Measurements from ENCODE around the gene DPPA2. TPM values are rescaled to one million over a fixed set of nuclear protein-coding genes. Genes with fewer than 3 reads are reported as not detected.

The DPPA2 gene
- total RNA-seq, 1 donor from 2014 or later, result 1.1 TPM

DNA sequence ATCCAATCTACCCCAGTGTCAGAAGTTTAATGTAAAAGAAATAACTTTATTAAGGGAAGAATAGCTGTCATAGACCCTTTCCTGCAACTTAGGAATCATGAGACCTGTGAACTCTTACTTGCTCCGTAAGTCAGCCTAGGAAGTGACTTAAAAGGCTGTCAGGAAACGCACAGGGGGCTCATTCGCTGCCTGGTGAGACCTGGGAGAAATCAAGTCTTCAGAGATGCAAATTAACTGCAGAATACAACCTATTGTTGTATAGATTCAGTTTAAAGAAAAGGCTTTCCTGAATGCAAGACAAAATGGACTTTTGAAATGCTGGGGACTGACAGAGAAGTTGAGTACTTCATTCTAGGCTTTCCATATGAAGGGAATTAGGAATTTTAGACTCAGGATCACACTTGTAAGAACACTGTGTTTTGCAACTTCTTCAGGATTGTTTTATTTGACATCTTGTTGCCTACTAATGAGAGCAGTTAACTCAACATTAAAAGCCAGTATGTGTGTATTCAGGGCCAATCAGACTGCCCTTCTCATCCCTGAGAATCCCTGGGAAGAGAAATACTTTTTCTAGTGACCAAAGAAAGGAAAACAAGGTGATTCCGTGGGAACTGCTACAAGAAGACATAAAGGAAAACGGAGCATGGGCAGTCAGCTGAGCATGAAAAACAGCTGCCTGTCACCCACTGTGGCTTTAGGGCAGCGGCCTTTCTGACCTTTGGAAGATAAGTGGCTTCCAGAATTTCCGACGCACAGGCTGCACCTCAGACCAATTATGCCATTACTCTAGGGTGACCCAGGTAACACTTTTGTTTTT is 39.5 kb upstream of the DPPA2 start:
- peak overlapping the region; percentile 85 for H3K4me3 Mint-ChIP-seq
- H3K27me3 Mint-ChIP-seq (ENCODE audit: low read depth), result no peaks in the 10 kb centered on the region
- TF ChIP-seq, protein P1, sequence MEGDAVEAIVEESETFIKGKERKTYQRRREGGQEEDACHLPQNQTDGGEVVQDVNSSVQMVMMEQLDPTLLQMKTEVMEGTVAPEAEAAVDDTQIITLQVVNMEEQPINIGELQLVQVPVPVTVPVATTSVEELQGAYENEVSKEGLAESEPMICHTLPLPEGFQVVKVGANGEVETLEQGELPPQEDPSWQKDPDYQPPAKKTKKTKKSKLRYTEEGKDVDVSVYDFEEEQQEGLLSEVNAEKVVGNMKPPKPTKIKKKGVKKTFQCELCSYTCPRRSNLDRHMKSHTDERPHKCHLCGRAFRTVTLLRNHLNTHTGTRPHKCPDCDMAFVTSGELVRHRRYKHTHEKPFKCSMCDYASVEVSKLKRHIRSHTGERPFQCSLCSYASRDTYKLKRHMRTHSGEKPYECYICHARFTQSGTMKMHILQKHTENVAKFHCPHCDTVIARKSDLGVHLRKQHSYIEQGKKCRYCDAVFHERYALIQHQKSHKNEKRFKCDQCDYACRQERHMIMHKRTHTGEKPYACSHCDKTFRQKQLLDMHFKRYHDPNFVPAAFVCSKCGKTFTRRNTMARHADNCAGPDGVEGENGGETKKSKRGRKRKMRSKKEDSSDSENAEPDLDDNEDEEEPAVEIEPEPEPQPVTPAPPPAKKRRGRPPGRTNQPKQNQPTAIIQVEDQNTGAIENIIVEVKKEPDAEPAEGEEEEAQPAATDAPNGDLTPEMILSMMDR (conservative IDR thresholded peaks at IDR 0.05), result no peak
- H3K36me3 Mint-ChIP-seq (ENCODE audit: low read depth), result no peaks in the 10 kb centered on the region
- H3K9me3 Mint-ChIP-seq, result no peaks in the 10 kb centered on the region
- peak overlapping the region; percentile 53 for H3K27ac Mint-ChIP-seq (ENCODE audit: unreplicated experiment)
- peaks cover 56% of the 10 kb centered on the region for H3K4me1 Mint-ChIP-seq
- DNase-seq (ENCODE audit: low read depth, low spot score), result no peak

DNA sequence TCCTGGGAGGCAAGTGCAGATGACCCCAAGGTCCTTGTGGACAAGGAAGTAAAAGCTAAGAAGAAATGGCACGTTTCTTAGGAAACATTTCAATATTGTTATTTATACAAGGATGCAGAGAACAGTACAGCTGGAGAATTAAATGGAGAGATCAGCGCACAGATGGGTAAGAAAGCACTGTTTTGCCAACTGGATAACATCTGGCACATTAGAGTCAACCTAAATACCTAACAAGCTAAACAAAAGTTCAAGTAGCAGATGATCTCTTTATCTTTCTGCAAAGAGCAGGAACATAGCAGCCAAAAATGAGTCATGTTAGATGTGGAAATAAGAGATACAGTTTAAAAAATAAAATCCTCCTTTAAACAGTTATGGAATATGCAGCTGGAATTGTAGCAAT is 36.7 kb upstream of the DPPA2 start:
- Mint-ChIP-seq H3K36me3 (ENCODE audit: low read depth) (no peaks in the 10 kb centered on the region), H3K27me3 (ENCODE audit: low read depth) (no peaks in the 10 kb centered on the region), H3K4me3 (peak overlapping the region; percentile 13), H3K4me1 (peaks cover 77% of the 10 kb centered on the region), H3K9me3 (no peaks in the 10 kb centered on the region), H3K27ac (ENCODE audit: unreplicated experiment) (no peak overlapping the region)
- no peak for DNase-seq (ENCODE audit: low read depth, low spot score)
- TF ChIP-seq, protein P1 (conservative IDR thresholded peaks at IDR 0.05), result no peak

DNA sequence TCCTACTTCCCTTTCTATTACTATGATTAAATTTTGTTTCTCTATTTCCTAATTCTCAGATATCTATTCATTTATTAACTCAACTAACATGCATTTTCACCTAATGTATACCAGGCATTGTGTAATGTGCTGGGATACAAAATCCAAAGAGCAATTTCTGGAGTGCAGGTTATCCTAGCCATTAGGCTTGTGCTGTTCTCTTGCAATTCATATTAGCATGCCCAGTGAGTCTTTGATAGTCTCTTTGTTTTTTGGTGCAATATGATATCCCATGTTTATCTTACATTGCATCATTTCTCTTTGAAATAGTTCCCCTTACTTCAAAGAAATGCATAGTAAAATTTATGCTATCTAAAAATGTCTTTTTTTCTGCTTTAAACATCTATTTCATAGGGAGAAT is 34.9 kb upstream of the DPPA2 start:
- peaks cover 67% of the 10 kb centered on the region for H3K4me1 Mint-ChIP-seq

DNA sequence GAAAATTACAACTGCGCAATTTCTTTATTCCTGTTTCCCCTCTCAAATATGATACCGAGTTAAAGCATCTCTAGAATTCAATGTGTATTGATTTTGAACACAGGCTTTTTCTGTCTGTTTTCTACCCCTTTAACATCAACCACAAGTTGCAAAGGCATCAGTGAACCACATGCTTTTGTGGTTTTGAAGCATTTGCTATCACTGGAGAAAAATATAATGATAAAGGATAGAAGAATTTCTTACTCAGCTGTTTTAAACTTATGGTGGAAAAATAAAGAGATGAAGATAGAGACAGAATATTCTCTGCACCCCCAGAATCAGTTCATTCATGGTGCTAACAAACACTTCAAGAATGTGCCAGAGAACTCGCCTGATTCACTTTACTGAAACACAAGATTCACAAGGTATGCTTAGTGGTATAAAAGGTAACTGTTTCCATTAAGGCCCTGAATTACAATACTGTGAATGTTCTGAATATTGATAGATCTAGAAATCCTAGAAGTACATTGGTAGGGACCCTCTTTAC is 30.5 kb upstream of the DPPA2 start:
- TF ChIP-seq, protein P1 (conservative IDR thresholded peaks at IDR 0.05), result no peak
- no peak overlapping the region for H3K27ac Mint-ChIP-seq (ENCODE audit: unreplicated experiment)
- DNase-seq (ENCODE audit: low read depth, low spot score), result no peak
- H3K9me3 Mint-ChIP-seq, result no peaks in the 10 kb centered on the region
- no peaks in the 10 kb centered on the region for H3K27me3 Mint-ChIP-seq (ENCODE audit: low read depth)
- H3K4me1 Mint-ChIP-seq, result peaks cover 36% of the 10 kb centered on the region
- peaks cover 6% of the 10 kb centered on the region for H3K36me3 Mint-ChIP-seq (ENCODE audit: low read depth)
- H3K4me3 Mint-ChIP-seq, result no peak overlapping the region

More for the DNA sequence above, 34.9 kb upstream of the DPPA2 start:
- Mint-ChIP-seq H3K4me3 (no peak overlapping the region), H3K27me3 (ENCODE audit: low read depth) (no peaks in the 10 kb centered on the region), H3K9me3 (no peaks in the 10 kb centered on the region), H3K27ac (ENCODE audit: unreplicated experiment) (no peak overlapping the region), H3K36me3 (ENCODE audit: low read depth) (no peaks in the 10 kb centered on the region)
- no peak for DNase-seq (ENCODE audit: low read depth, low spot score)
- TF ChIP-seq, protein P1 (conservative IDR thresholded peaks at IDR 0.05), result no peak

DNA sequence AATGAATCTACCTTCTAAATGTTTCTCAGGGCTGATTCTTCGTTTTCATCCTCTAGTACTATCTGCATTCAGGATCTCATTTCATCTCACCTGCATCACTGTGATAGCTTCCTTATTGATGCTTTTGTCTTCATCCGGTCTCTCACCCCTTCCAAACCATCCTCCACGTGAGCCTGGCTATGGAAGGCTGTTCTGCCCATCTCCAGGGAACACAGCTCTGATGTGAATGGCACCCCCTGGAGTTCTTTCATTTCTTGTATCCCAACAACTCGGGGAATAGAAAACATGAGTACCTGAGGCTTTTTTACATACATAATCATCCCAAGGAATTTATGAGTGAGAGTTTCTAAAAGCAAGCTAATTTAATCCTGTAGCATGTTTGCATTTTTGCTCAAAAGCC is 29.8 kb upstream of the DPPA2 start:
- H3K27me3 Mint-ChIP-seq (ENCODE audit: low read depth), result no peaks in the 10 kb centered on the region

More for the DNA sequence above, 29.8 kb upstream of the DPPA2 start:
- Mint-ChIP-seq H3K4me1 (peaks cover 34% of the 10 kb centered on the region), H3K4me3 (no peak overlapping the region), H3K36me3 (ENCODE audit: low read depth) (peaks cover 6% of the 10 kb centered on the region), H3K9me3 (no peaks in the 10 kb centered on the region), H3K27ac (ENCODE audit: unreplicated experiment) (no peak overlapping the region)
- TF ChIP-seq, protein P1 (conservative IDR thresholded peaks at IDR 0.05), result no peak
- no peak for DNase-seq (ENCODE audit: low read depth, low spot score)

Data from neural crest cell (in vitro differentiated cells).